Gastroesophageal sphincter (tissue), 3 donors: ENCODE results near the gene STX5.

Source experiments
- POLR2A ChIP-seq, 2 donors: fragments of 450-650 bp; IDR thresholded peaks; one replicate each; pipeline ENCODE4 v1.6.1; 2017; ENCODE audit warnings: antibody characterized with exemption in 2 of 2, mild to moderate bottlenecking in 2 of 2, moderate library complexity in 1 of 2
- TF ChIP-seq, protein P1 (sequence below), 4 experiments: fragments of 200-600 bp in 2 of 4; fragments of 450-650 bp in 2 of 4; sonication (generic) in 1 of 4; IDR thresholded peaks; one replicate each; pipeline ENCODE4 v1.5.1; 2017 to 2019; ENCODE audit warnings: antibody characterized with exemption in 4 of 4, mild to moderate bottlenecking in 2 of 4, moderate library complexity in 2 of 4

DNA sequence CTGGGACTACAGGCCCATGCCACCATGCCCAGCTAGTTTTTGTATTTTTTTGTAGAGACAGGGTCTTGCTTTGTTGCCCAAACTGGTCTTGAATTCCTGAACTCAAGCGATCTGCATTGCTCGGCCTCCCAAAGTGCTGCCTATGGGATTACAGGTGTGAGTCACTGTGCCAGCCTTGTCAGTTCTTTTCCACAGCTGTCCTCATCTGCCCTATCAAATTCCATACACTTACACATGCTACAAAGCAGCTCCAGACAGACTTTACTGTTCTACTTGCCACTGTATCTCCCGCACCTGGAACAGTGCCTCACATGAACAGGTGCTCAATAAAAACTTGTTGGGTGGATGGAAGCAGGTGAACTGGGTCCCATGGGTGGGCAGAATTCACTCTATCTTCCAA lies 8.2 kb downstream of the STX5 start:
- TF ChIP-seq, protein P1, sequence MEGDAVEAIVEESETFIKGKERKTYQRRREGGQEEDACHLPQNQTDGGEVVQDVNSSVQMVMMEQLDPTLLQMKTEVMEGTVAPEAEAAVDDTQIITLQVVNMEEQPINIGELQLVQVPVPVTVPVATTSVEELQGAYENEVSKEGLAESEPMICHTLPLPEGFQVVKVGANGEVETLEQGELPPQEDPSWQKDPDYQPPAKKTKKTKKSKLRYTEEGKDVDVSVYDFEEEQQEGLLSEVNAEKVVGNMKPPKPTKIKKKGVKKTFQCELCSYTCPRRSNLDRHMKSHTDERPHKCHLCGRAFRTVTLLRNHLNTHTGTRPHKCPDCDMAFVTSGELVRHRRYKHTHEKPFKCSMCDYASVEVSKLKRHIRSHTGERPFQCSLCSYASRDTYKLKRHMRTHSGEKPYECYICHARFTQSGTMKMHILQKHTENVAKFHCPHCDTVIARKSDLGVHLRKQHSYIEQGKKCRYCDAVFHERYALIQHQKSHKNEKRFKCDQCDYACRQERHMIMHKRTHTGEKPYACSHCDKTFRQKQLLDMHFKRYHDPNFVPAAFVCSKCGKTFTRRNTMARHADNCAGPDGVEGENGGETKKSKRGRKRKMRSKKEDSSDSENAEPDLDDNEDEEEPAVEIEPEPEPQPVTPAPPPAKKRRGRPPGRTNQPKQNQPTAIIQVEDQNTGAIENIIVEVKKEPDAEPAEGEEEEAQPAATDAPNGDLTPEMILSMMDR (IDR thresholded peaks at IDR 0.05), result no peak
- no peak for TF ChIP-seq POLR2A (IDR thresholded peaks at IDR 0.05)
